HG02852 (cell line): ENCODE data around the gene MINDY4.

Source experiments
- ATAC-seq: cut with Tn5 transposase; IDR thresholded peaks from one replicate; pipeline ENCODE4 v1.9.1; 2021; ENCODE audit warnings: mild to moderate bottlenecking, moderate library complexity; ENCODE audit not compliant: unreplicated experiment

The MINDY4 gene

GRCh38 chr7:30912731-30912985 lies 141.4 kb downstream of the MINDY4 start:
- no peak for ATAC-seq

GRCh38 chr7:30912986-30913811 lies 142.0 kb downstream of the MINDY4 start:
- no peak for ATAC-seq

- no peak for ATAC-seq
Measured at GRCh38 chr7:30913821-30914515, 142.8 kb downstream of the MINDY4 start.

- no peak for ATAC-seq
Measured at GRCh38 chr7:30914596-30914995, 143.4 kb downstream of the MINDY4 start.

GRCh38 chr7:30915005-30915601 lies 143.9 kb downstream of the MINDY4 start:
- ATAC-seq, result no peak

GRCh38 chr7:30915751-30916150 lies 144.5 kb downstream of the MINDY4 start:
- no peak for ATAC-seq

- ATAC-seq, result no peak
Measured at GRCh38 chr7:30916255-30916654, 145.0 kb downstream of the MINDY4 start.

GRCh38 chr7:30916767-30917166 lies 145.6 kb downstream of the MINDY4 start:
- no peak for ATAC-seq

- no peak for ATAC-seq
Measured at GRCh38 chr7:30917216-30917893, 146.1 kb downstream of the MINDY4 start.

GRCh38 chr7:30918676-30919075 lies 147.5 kb downstream of the MINDY4 start:
- ATAC-seq, result no peak

- ATAC-seq, result no peak
Measured at GRCh38 chr7:30920021-30920583, 148.9 kb downstream of the MINDY4 start.

GRCh38 chr7:30920584-30921539 lies 149.6 kb downstream of the MINDY4 start:
- no peak for ATAC-seq

- no peak for ATAC-seq
Measured at GRCh38 chr7:30921540-30922401, 150.6 kb downstream of the MINDY4 start.

- no peak for ATAC-seq
Measured at GRCh38 chr7:30922596-30922995, 151.4 kb downstream of the MINDY4 start.

GRCh38 chr7:30923009-30923773 lies 152.0 kb downstream of the MINDY4 start:
- no peak for ATAC-seq

- no peak for ATAC-seq
Measured at GRCh38 chr7:30923774-30924413, 152.7 kb downstream of the MINDY4 start.

GRCh38 chr7:30924624-30925023 lies 153.4 kb downstream of the MINDY4 start:
- ATAC-seq, result no peak

- no peak for ATAC-seq
Measured at GRCh38 chr7:30925117-30925516, 153.9 kb downstream of the MINDY4 start.
